IPS-11a (cell line): ENCODE measurements around the gene FANCC.

ENCODE experiments used
- H3K4me3 ChIP-seq: one replicate; pipeline ENCODE4 v1.5.1; 2013; ENCODE audit warnings: low read depth, low read length, control low read depth

FANCC gene

GRCh38 chr9:95049761-95050160, 267.7 kb downstream of the FANCC start:
- no peak overlapping the region for H3K4me3 ChIP-seq
